HEK293T (cell line): ENCODE data around the gene GALNT7.

Source experiments
- ARNT ChIP-seq: fragments of 450-650 bp; IDR thresholded peaks from 2 replicates; pipeline ENCODE4 v1.6.1; 2017; ENCODE audit warnings: mild to moderate bottlenecking
- BHLHE40 ChIP-seq: fragments of 450-650 bp; IDR thresholded peaks from 2 replicates; pipeline ENCODE4 v1.6.1; 2016; ENCODE audit warnings: mild to moderate bottlenecking, moderate library complexity, borderline replicate concordance
- CTBP1 ChIP-seq: fragments of 450-650 bp; IDR thresholded peaks from 2 replicates; pipeline ENCODE4 v1.6.1; 2016; ENCODE audit warnings: borderline replicate concordance
- FOXA1 ChIP-seq: fragments of 450-650 bp; IDR thresholded peaks from 2 replicates; pipeline ENCODE4 v1.6.1; 2016; ENCODE audit warnings: mild to moderate bottlenecking
- FOXK2 ChIP-seq: fragments of 450-650 bp; IDR thresholded peaks from 2 replicates; pipeline ENCODE4 v1.6.1; 2016; ENCODE audit warnings: mild to moderate bottlenecking
- FOXM1 ChIP-seq: fragments of 450-650 bp; IDR thresholded peaks from 2 replicates; pipeline ENCODE4 v1.6.1; 2017; ENCODE audit warnings: mild to moderate bottlenecking, borderline replicate concordance
- HDGF ChIP-seq: fragments of 450-650 bp; IDR thresholded peaks from 2 replicates; pipeline ENCODE4 v1.6.1; 2017; ENCODE audit warnings: antibody characterized with exemption, borderline replicate concordance
- L3MBTL2 ChIP-seq: fragments of 450-650 bp; conservative IDR thresholded peaks from 2 replicates; pipeline ENCODE4 v1.6.1; 2016; ENCODE audit warnings: mild to moderate bottlenecking
- LEF1 ChIP-seq: fragments of 450-650 bp; IDR thresholded peaks from 2 replicates; pipeline ENCODE4 v1.6.1; 2017; ENCODE audit warnings: mild to moderate bottlenecking, borderline replicate concordance
- NFRKB ChIP-seq: fragments of 450-650 bp; IDR thresholded peaks from 2 replicates; pipeline ENCODE4 v1.6.1; 2016; ENCODE audit warnings: mild to moderate bottlenecking, moderate library complexity
- SP1 ChIP-seq: fragments of 450-650 bp; IDR thresholded peaks from 2 replicates; pipeline ENCODE4 v1.6.1; 2017
- SUZ12 ChIP-seq: fragments of 450-650 bp; IDR thresholded peaks from 2 replicates; pipeline ENCODE4 v1.6.1; 2016; ENCODE audit warnings: mild to moderate bottlenecking
- TARDBP ChIP-seq: fragments of 450-650 bp; IDR thresholded peaks from 2 replicates; pipeline ENCODE4 v1.6.1; 2016
- TF ChIP-seq, protein P1 (sequence below): fragments of 450-650 bp; IDR thresholded peaks from 2 replicates; pipeline ENCODE4 v1.6.1; 2016

DNA sequence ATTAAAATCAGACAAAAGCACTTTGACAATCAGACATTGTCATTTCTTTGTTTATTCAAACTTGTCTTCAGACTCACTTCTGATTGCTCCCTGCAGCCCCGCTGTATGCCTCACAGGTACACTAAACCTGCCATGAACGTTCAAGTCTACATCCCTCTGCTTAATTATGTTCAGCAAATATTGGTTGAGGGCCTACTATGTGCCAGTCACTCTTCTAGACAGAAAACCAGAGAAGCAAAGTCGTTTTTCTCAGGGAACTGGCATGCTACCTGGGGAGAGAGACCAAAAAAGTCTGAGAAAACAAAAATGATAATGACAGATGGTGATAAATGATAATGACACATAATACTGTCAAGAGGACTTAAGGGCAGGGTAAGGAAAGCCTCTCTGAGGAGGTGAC is 146.1 kb downstream of the GALNT7 start:
- TF ChIP-seq NFRKB (no peak), SP1 (no peak), SUZ12 (no peak), TARDBP (no peak), L3MBTL2 (no peak), FOXM1 (no peak), BHLHE40 (no peak), ARNT (no peak), FOXA1 (no peak), FOXK2 (no peak), HDGF (no peak), LEF1 (no peak), CTBP1 (no peak)
- TF ChIP-seq, protein P1, sequence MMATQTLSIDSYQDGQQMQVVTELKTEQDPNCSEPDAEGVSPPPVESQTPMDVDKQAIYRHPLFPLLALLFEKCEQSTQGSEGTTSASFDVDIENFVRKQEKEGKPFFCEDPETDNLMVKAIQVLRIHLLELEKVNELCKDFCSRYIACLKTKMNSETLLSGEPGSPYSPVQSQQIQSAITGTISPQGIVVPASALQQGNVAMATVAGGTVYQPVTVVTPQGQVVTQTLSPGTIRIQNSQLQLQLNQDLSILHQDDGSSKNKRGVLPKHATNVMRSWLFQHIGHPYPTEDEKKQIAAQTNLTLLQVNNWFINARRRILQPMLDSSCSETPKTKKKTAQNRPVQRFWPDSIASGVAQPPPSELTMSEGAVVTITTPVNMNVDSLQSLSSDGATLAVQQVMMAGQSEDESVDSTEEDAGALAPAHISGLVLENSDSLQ = no peak
